Measurements from ENCODE around the gene PCSK5. TPM values are rescaled to one million over a fixed set of nuclear protein-coding genes. Genes with fewer than 3 reads are reported as not detected.

PCSK5 gene
- total and polyA plus RNA-seq, 2 of the 8 experiments (the other 6 are each of a cell fraction or from before 2014, with no cell fraction given) = 5.5 to 10.7 TPM

DNA sequence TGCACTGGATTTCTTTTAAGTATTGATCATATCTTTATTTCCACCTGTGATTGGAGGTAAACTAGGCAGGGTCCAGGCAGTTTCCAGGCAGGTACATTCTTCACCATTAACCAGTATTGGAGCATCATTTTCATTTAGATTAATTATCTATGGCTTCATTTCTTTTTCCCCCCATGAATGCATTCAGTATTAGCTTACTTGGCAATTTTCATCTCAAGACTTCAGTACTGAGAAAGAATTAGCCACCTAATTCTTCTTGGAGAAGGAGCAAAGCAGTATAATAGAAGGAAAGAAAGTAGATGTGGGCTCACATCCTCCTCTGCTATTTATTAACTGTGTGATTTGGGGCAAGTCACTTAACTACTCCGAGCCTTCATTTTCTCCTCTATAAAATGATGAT is 295.0 kb downstream of the PCSK5 start (continued):
- TF ChIP-seq FOSL1 (IDR thresholded peaks at IDR 0.05; ENCODE audit: insufficient read depth, low read depth, low read length) (no peak), CBX5 (IDR thresholded peaks at IDR 0.05; ENCODE audit: low read depth, low read length) (no peak)
